HepG2 (cell line): Measurements from ENCODE around the gene SREBF1. TPM values are rescaled to one million over a fixed set of nuclear protein-coding genes. Genes with fewer than 3 reads are reported as not detected.
A peak's percentile ranks its signal among the peaks of the same experiment; 100 is the strongest.

Experiments
- ARNT ChIP-seq: fragments of 450-650 bp; IDR thresholded peaks from 2 replicates; pipeline ENCODE4 v1.6.1; 2017
- ATM ChIP-seq: fragments of 450-650 bp; IDR thresholded peaks from 2 replicates; pipeline ENCODE4 v1.7.1; 2017; ENCODE audit warnings: mild to moderate bottlenecking, borderline replicate concordance
- FOXK1 ChIP-seq: sonication (generic); formaldehyde crosslinking; IDR thresholded peaks from 2 replicates; pipeline ENCODE4 v1.4.0; 2020; ENCODE audit warnings: low read depth, missing genetic modification reagents, borderline replicate concordance
- MAFF ChIP-seq: IDR thresholded peaks from 2 replicates; pipeline ENCODE4 v1.6.1; 2011; ENCODE audit warnings: low read depth, low read length, improper control_type of control experiment
- MEF2D ChIP-seq: sonication (generic); formaldehyde crosslinking; IDR thresholded peaks from 2 replicates; pipeline ENCODE4 v1.5.1; 2020; ENCODE audit warnings: mild to moderate bottlenecking, missing genetic modification reagents
- MEIS2 ChIP-seq: sonication (generic); formaldehyde crosslinking; IDR thresholded peaks from 2 replicates; pipeline ENCODE4 v1.9.0; 2021; ENCODE audit warnings: mild to moderate bottlenecking, missing genetic modification reagents
- MTF2 ChIP-seq: sonication (generic); formaldehyde crosslinking; IDR thresholded peaks from 2 replicates; pipeline ENCODE4 v1.5.0; 2020; ENCODE audit warnings: missing genetic modification reagents, borderline replicate concordance
- PAWR ChIP-seq: sonication (generic); formaldehyde crosslinking; IDR thresholded peaks from 2 replicates; pipeline ENCODE4 v1.4.0; 2020; ENCODE audit warnings: missing genetic modification reagents, mild to moderate bottlenecking, borderline replicate concordance
- PBX2 ChIP-seq: IDR thresholded peaks from 2 replicates; pipeline ENCODE4 v1.6.1; 2016; ENCODE audit warnings: control low read depth
- SRF ChIP-seq: IDR thresholded peaks from 2 replicates; pipeline ENCODE4 v1.6.1; 2011; ENCODE audit warnings: mild to moderate bottlenecking, low read depth, low read length, moderate library complexity
- XRCC5 ChIP-seq: fragments of 200-400 bp; formaldehyde crosslinking; optimal IDR thresholded peaks from 2 replicates; pipeline ENCODE3; 2017; ENCODE audit warnings: mild to moderate bottlenecking, low read length
- ZBTB14 ChIP-seq: sonication (generic); formaldehyde crosslinking; IDR thresholded peaks from 2 replicates; pipeline ENCODE4 v1.4.0; 2020; ENCODE audit warnings: missing genetic modification reagents
- ZBTB20 ChIP-seq: sonication (generic); formaldehyde crosslinking; IDR thresholded peaks from 2 replicates; pipeline ENCODE4 v1.8.1; 2023; ENCODE audit warnings: missing genetic modification reagents, low read depth, mild to moderate bottlenecking, borderline replicate concordance
- ZBTB37 ChIP-seq: sonication (generic); formaldehyde crosslinking; IDR thresholded peaks from 2 replicates; pipeline ENCODE4 v1.4.0; 2020; ENCODE audit warnings: mild to moderate bottlenecking, missing genetic modification reagents
- ZNF567 ChIP-seq: sonication (generic); formaldehyde crosslinking; IDR thresholded peaks from 2 replicates; pipeline ENCODE4 v1.8.1; 2023; ENCODE audit warnings: mild to moderate bottlenecking, missing genetic modification reagents, borderline replicate concordance
- ZNF646 ChIP-seq: sonication (generic); formaldehyde crosslinking; IDR thresholded peaks from 2 replicates; pipeline ENCODE4 v1.9.0; 2021; ENCODE audit warnings: mild to moderate bottlenecking, missing genetic modification reagents
- ZNF776 ChIP-seq: sonication (generic); formaldehyde crosslinking; IDR thresholded peaks from 2 replicates; pipeline ENCODE4 v1.4.0; 2020; ENCODE audit warnings: mild to moderate bottlenecking, missing genetic modification reagents
- ZNF878 ChIP-seq: sonication (generic); formaldehyde crosslinking; IDR thresholded peaks from 2 replicates; pipeline ENCODE4 v1.8.1; 2023; ENCODE audit warnings: mild to moderate bottlenecking, missing genetic modification reagents, moderate library complexity
- ZSCAN22 ChIP-seq: sonication (generic); formaldehyde crosslinking; IDR thresholded peaks from 2 replicates; pipeline ENCODE4 v1.4.0; 2020; ENCODE audit warnings: mild to moderate bottlenecking, missing genetic modification reagents
- polyA plus RNA-seq, 8 experiments: library from polyadenylated mRNA; depleted of rRNA in 3 of 8; stranded (reverse) in 7 of 8; unstranded in 1 of 8; fragments of >200 nt; fragmentation: Illumina TruSeq in 4 of 8; extraction: Trizol in 4 of 8; gene quantifications; 2 replicates each; pipeline versions ENCODE4 v1.2.1 to v1.2.3, GENCODE V29; 2011 to 2016; ENCODE audit warnings: low read depth in 4 of 8, missing spikeins in 1 of 8, mixed read lengths in 1 of 8; ENCODE audit not compliant: insufficient read depth in 1 of 8
- total RNA-seq, 5 experiments: library from RNA; depleted of rRNA; stranded (reverse); fragments of >200 nt; fragmentation: Illumina TruSeq; extraction: Trizol; gene quantifications; 2 replicates each; pipeline ENCODE4 v1.2.3, GENCODE V29; 2016; ENCODE audit warnings: low read depth in 1 of 5

SREBF1 gene
- total and polyA plus RNA-seq, 2 of the 13 experiments (the other 11 are each of a cell fraction or from before 2014, with no cell fraction given) = 34.3 to 38.0 TPM

- no peak for TF ChIP-seq ZBTB14
- TF ChIP-seq FOXK1 (CRISPR knock-in tag) = no peak
- TF ChIP-seq ZNF878 (CRISPR knock-in tag) = 0 out of 2 replicates have a peak, but pooled peaks have one; percentile 12
- no peak for TF ChIP-seq ZNF776
- no peak for TF ChIP-seq ARNT
- TF ChIP-seq MTF2 = no peak
- TF ChIP-seq ZBTB37 (CRISPR knock-in tag) = no peak
- no peak for TF ChIP-seq ZSCAN22 (CRISPR knock-in tag)
- TF ChIP-seq SRF = no peak
- no peak for TF ChIP-seq MAFF
- TF ChIP-seq ATM = no peak
- TF ChIP-seq PAWR (CRISPR knock-in tag) = no peak
- TF ChIP-seq ZBTB20 (CRISPR knock-in tag) = no peak
- 0 out of 2 replicates have a peak, but pooled peaks have one; percentile 20 for TF ChIP-seq MEIS2 (CRISPR knock-in tag)
- no peak for TF ChIP-seq ZNF567
- TF ChIP-seq PBX2 (CRISPR knock-in tag) = no peak
- peak; percentile 29 for TF ChIP-seq XRCC5
- no peak for TF ChIP-seq ZNF646
- no peak; the same call in 1 of the 2 replicates for TF ChIP-seq MEF2D (CRISPR knock-in tag)
Observed at GRCh38 chr17:17812211-17813054, 24.4 kb downstream of the SREBF1 start (continued).
